ENCODE data around the gene MTNR1A. TPM values are rescaled to one million over a fixed set of nuclear protein-coding genes. Genes with fewer than 3 reads are reported as not detected.

Gene MTNR1A
- total and polyA plus RNA-seq, 2 donors from 2014 or later, result 1.5 TPM; not detected in 1

DNA sequence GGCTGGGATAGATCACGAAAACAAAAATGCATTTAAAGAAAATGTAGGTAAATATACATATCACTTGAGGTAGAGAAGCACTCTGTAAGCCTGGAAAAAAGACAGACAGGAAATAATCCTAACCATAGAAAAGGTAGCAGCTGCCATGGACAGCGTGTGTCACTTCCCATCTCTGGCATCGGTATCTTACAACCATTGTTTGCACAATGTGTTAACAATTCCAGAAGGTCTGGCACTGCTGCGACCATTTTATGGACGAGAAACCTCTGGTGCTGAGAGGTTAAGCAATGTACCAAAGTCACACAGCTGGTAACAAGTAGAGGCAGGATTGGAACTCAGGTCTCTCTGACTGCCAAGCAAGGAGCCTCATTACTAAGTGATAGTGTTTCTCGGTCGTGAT lies 1.7 kb upstream of the MTNR1A start:
- TF ChIP-seq, protein P1, sequence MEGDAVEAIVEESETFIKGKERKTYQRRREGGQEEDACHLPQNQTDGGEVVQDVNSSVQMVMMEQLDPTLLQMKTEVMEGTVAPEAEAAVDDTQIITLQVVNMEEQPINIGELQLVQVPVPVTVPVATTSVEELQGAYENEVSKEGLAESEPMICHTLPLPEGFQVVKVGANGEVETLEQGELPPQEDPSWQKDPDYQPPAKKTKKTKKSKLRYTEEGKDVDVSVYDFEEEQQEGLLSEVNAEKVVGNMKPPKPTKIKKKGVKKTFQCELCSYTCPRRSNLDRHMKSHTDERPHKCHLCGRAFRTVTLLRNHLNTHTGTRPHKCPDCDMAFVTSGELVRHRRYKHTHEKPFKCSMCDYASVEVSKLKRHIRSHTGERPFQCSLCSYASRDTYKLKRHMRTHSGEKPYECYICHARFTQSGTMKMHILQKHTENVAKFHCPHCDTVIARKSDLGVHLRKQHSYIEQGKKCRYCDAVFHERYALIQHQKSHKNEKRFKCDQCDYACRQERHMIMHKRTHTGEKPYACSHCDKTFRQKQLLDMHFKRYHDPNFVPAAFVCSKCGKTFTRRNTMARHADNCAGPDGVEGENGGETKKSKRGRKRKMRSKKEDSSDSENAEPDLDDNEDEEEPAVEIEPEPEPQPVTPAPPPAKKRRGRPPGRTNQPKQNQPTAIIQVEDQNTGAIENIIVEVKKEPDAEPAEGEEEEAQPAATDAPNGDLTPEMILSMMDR (IDR thresholded peaks at IDR 0.05; ENCODE audit: borderline replicate concordance, extremely low read depth, insufficient read depth), result no peak
- intact Hi-C loops (cut with DNase I), result no loop called here
- FAIRE-seq, result no peak

DNA sequence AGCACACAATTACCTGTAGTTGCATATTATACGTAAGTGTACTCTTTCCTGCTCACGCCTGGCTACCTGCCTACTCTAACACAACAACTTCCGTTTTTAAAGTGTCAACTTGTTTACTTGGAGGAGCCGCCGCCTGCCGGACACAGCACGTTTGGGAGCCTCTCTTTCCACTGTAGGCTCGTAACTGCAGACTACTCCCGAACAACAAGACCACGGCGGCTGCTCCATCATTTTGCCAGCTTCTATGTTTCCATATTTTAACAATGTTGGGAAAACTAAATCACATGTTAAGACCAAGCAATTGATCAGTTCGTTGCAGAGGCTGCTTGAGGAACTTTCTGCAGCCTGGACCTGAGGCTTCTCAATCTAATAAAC lies 841 bp downstream of the MTNR1A start:
- no peaks in the 10 kb centered on the region for H3K36me3 ChIP-seq (ENCODE audit: control insufficient read depth in 2 of 3, insufficient read depth in 3 of 3, low read length in 3 of 3)
- intact Hi-C loops (cut with DNase I), result no loop called here
- TF ChIP-seq, protein P1 (IDR thresholded peaks at IDR 0.05; ENCODE audit: borderline replicate concordance, extremely low read depth, insufficient read depth), result peak; percentile 36
- H3K4me1 ChIP-seq (ENCODE audit: control insufficient read depth in 2 of 3, insufficient read depth in 2 of 3, low read depth in 1 of 3, low read length in 3 of 3), result peaks cover 0 to 2% (median 0%) of the 10 kb centered on the region in 3 donors
- FAIRE-seq, result no peak
- H3K27me3 ChIP-seq (ENCODE audit: control insufficient read depth, insufficient read depth, low read length), result no peaks in the 10 kb centered on the region
- peak in 4 of 5 donors; percentile 51 to 82 (median 66) for DNase-seq
- H3K9me3 ChIP-seq (ENCODE audit: control insufficient read depth in 2 of 3, insufficient read depth in 1 of 3, low read length in 3 of 3), result no peaks in the 10 kb centered on the region
- H3K9ac ChIP-seq (ENCODE audit: low read length in 3 of 3), result peak overlapping the region in 2 of 3 donors; percentile 30 to 35
- peak overlapping the region; percentile 54 to 74 (median 67) for H3K4me3 ChIP-seq (ENCODE audit: low read length in 3 of 3)
- H3K27ac ChIP-seq (ENCODE audit: low read depth in 2 of 2, low read length in 2 of 2), result peak overlapping the region in 1 of 2 donors; percentile 7

More for the DNA sequence above, 1.7 kb upstream of the MTNR1A start:
- Histone ChIP-seq H3K27me3 (ENCODE audit: control insufficient read depth, insufficient read depth, low read length) (no peaks in the 10 kb centered on the region), H3K4me3 (ENCODE audit: low read length in 3 of 3) (no peak overlapping the region), H3K36me3 (ENCODE audit: control insufficient read depth in 2 of 3, insufficient read depth in 3 of 3, low read length in 3 of 3) (no peaks in the 10 kb centered on the region), H3K9me3 (ENCODE audit: control insufficient read depth in 2 of 3, insufficient read depth in 1 of 3, low read length in 3 of 3) (peaks cover 0 to 6% (median 0%) of the 10 kb centered on the region in 3 donors), H3K9ac (ENCODE audit: low read length in 3 of 3) (no peak overlapping the region), H3K27ac (ENCODE audit: low read depth in 2 of 2, low read length in 2 of 2) (no peak overlapping the region), H3K4me1 (ENCODE audit: control insufficient read depth in 2 of 3, insufficient read depth in 2 of 3, low read depth in 1 of 3, low read length in 3 of 3) (peaks cover 0 to 2% (median 0%) of the 10 kb centered on the region in 3 donors)
- DNase-seq, result no peak

DNA sequence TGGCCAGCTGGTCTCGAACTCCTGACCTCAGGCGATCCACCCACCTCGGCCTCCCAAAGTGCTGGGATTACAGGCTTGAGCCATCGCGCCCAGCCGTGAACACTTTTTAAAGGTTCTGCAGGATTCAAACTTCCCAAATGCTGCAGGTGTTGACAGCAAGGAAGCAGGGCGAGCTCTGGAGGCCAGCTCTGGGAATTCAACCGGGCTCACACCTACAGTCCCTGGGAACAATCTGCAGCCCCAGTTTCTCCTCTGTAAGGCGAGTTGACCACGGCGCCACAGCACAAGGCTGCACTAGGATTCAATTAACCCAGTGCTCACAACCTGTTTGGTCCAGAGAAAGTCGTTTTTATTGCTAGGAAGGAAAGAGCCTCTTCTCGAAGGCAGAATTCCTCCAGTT lies 1.6 kb downstream of the MTNR1A start:
- no peak for FAIRE-seq
- no peaks in the 10 kb centered on the region for H3K9me3 ChIP-seq (ENCODE audit: control insufficient read depth in 2 of 3, insufficient read depth in 1 of 3, low read length in 3 of 3)
- H3K27me3 ChIP-seq (ENCODE audit: control insufficient read depth, insufficient read depth, low read length), result no peaks in the 10 kb centered on the region
- TF ChIP-seq, protein P1 (IDR thresholded peaks at IDR 0.05; ENCODE audit: borderline replicate concordance, extremely low read depth, insufficient read depth), result no peak
- no peak for DNase-seq
- intact Hi-C loops (cut with DNase I), result no loop called here
- H3K4me1 ChIP-seq (ENCODE audit: control insufficient read depth in 2 of 3, insufficient read depth in 2 of 3, low read depth in 1 of 3, low read length in 3 of 3), result peaks cover 0 to 2% (median 0%) of the 10 kb centered on the region in 3 donors
- H3K4me3 ChIP-seq (ENCODE audit: low read length in 3 of 3), result peak overlapping the region in 1 of 3 donors; percentile 74
- H3K36me3 ChIP-seq (ENCODE audit: control insufficient read depth in 2 of 3, insufficient read depth in 3 of 3, low read length in 3 of 3), result no peaks in the 10 kb centered on the region
- H3K27ac ChIP-seq (ENCODE audit: low read depth in 2 of 2, low read length in 2 of 2), result no peak overlapping the region
- H3K9ac ChIP-seq (ENCODE audit: low read length in 3 of 3), result no peak overlapping the region

DNA sequence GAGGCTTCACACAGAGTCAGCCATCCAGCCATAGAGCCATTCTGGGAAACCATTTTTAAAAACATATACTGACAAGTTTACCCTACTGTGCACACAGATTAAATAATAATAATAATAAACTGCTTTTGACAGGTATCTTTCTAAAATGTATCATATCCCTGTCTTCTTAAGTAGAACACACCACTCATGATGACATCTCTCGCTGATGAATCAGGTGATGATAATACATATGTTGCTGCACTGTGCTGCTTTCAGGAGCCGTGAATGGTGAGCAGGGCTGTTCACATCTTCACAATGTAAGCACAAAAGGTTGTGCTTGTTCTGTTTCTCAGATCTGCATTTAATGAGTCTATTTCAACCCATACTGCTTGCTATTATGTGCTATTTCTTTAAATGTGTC lies 3.5 kb downstream of the MTNR1A start:
- Histone ChIP-seq H3K9me3 (ENCODE audit: control insufficient read depth in 2 of 3, insufficient read depth in 1 of 3, low read length in 3 of 3) (no peaks in the 10 kb centered on the region), H3K4me3 (ENCODE audit: low read length in 3 of 3) (no peak overlapping the region), H3K36me3 (ENCODE audit: control insufficient read depth in 2 of 3, insufficient read depth in 3 of 3, low read length in 3 of 3) (no peaks in the 10 kb centered on the region), H3K9ac (ENCODE audit: low read length in 3 of 3) (no peak overlapping the region), H3K27ac (ENCODE audit: low read depth in 2 of 2, low read length in 2 of 2) (no peak overlapping the region), H3K27me3 (ENCODE audit: control insufficient read depth, insufficient read depth, low read length) (no peaks in the 10 kb centered on the region), H3K4me1 (ENCODE audit: control insufficient read depth in 2 of 3, insufficient read depth in 2 of 3, low read depth in 1 of 3, low read length in 3 of 3) (peaks cover 0 to 2% (median 0%) of the 10 kb centered on the region in 3 donors)
- DNase-seq (no peak), FAIRE-seq (no peak)
- intact Hi-C loops (cut with DNase I), result no loop called here
- TF ChIP-seq, protein P1 (IDR thresholded peaks at IDR 0.05; ENCODE audit: borderline replicate concordance, extremely low read depth, insufficient read depth), result no peak

Measured in kidney (tissue), 14 donors.